GM12878 (cell line): ENCODE data around the gene RFT1. TPM values are rescaled to one million over a fixed set of nuclear protein-coding genes. Genes with fewer than 3 reads are reported as not detected.

ENCODE experiments used
- ATF3 ChIP-seq: IDR thresholded peaks from 2 replicates; pipeline ENCODE4 v1.6.1; 2011; ENCODE audit warnings: low read depth, mild to moderate bottlenecking, low read length, moderate library complexity, borderline replicate concordance; ENCODE audit errors: extremely low read depth
- ATF7 ChIP-seq: fragments of 450-650 bp; IDR thresholded peaks from 2 replicates; pipeline ENCODE4 v1.6.1; 2016; ENCODE audit warnings: low read depth, mild to moderate bottlenecking
- BCL11A ChIP-seq: IDR thresholded peaks from 2 replicates; pipeline ENCODE4 v1.6.1; 2011; ENCODE audit warnings: low read depth, low read length
- BCL3 ChIP-seq: IDR thresholded peaks from 2 replicates; pipeline ENCODE4 v1.6.1; 2011; ENCODE audit warnings: borderline replicate concordance, low read depth, mild to moderate bottlenecking, moderate library complexity, low read length; ENCODE audit not compliant: insufficient read depth, poor library complexity, severe bottlenecking
- CBFB ChIP-seq: IDR thresholded peaks from 2 replicates; pipeline ENCODE4 v1.6.1; 2016; ENCODE audit warnings: antibody characterized with exemption, low read depth
- CUX1 ChIP-seq: IDR thresholded peaks from 2 replicates; pipeline ENCODE4 v1.6.1; 2012; ENCODE audit warnings: improper control_type of control experiment, low read depth, low read length; ENCODE audit not compliant: insufficient replicate concordance
- EED ChIP-seq: sonication (generic); IDR thresholded peaks from 2 replicates; pipeline ENCODE4 v1.6.1; 2016; ENCODE audit warnings: antibody characterized with exemption, low read depth
- JUND ChIP-seq: IDR thresholded peaks from 2 replicates; pipeline ENCODE4 v1.6.1; 2012; ENCODE audit warnings: low read depth, mild to moderate bottlenecking, low read length, improper control_type of control experiment, moderate library complexity
- MYC ChIP-seq: IDR thresholded peaks from 2 replicates; pipeline ENCODE4 v1.6.1; 2011; ENCODE audit warnings: mild to moderate bottlenecking, low read length, moderate library complexity, inconsistent platforms; ENCODE audit not compliant: insufficient read depth, insufficient replicate concordance, insufficient read length, severe bottlenecking
- PAX8 ChIP-seq: fragments of 450-650 bp; IDR thresholded peaks from 2 replicates; pipeline ENCODE4 v1.6.1; 2017; ENCODE audit warnings: mild to moderate bottlenecking, moderate library complexity
- POLR2AphosphoS5 ChIP-seq: IDR thresholded peaks from 2 replicates; pipeline ENCODE4 v1.6.1; 2011; ENCODE audit warnings: mild to moderate bottlenecking, low read length, inconsistent platforms
- RFX5 ChIP-seq: IDR thresholded peaks from 2 replicates; pipeline ENCODE4 v1.6.1; 2011; ENCODE audit warnings: low read depth, low read length, improper control_type of control experiment
- SMAD5 ChIP-seq: IDR thresholded peaks from 2 replicates; pipeline ENCODE4 v1.6.1; 2016; ENCODE audit warnings: antibody characterized with exemption, low read depth
- SREBF1 ChIP-seq: IDR thresholded peaks from 2 replicates; pipeline ENCODE4 v1.6.1; 2012; ENCODE audit warnings: mild to moderate bottlenecking, low read length
- ZNF384 ChIP-seq: IDR thresholded peaks from 2 replicates; pipeline ENCODE4 v1.6.1; 2012; ENCODE audit warnings: low read depth, mild to moderate bottlenecking, low read length, improper control_type of control experiment, borderline replicate concordance
- polyA plus RNA-seq, 11 experiments: library from polyadenylated mRNA; depleted of rRNA in 4 of 11; unstranded in 6 of 11; stranded (reverse) in 5 of 11; fragments of >200 nt; fragmentation: Nextera tagmentation in 4 of 11; fragmentation: Illumina TruSeq in 1 of 11; extraction: Ambion mirVana in 4 of 11; extraction: Trizol in 1 of 11; gene quantifications; 1 replicate in 1 of 11; 2 replicates in 10 of 11; pipeline versions ENCODE4 v1.2.1 to v1.2.3, GENCODE V29; 2011 to 2016; ENCODE audit warnings: inconsistent platforms in 2 of 11, missing spikeins in 2 of 11, low read depth in 1 of 11
- total RNA-seq, 4 experiments: library from RNA; depleted of rRNA in 3 of 4; stranded (reverse); fragments of >200 nt in 3 of 4; fragmentation: Illumina TruSeq in 1 of 4; extraction: Trizol in 1 of 4; gene quantifications; 2 replicates each; pipeline versions ENCODE4 v1.2.1 to v1.2.3, GENCODE V29; 2013 to 2021
- TF ChIP-seq, protein P1 (sequence below): IDR thresholded peaks from 2 replicates; pipeline ENCODE4 v1.6.1; 2011; ENCODE audit warnings: borderline replicate concordance, low read depth, mild to moderate bottlenecking, moderate library complexity, mixed read lengths, low read length; ENCODE audit not compliant: insufficient read depth; ENCODE audit errors: extremely low read length
- TF ChIP-seq, protein P2 (sequence below): fragments of 450-650 bp; IDR thresholded peaks from 2 replicates; pipeline ENCODE4 v1.6.1; 2016; ENCODE audit warnings: mild to moderate bottlenecking, moderate library complexity, borderline replicate concordance

Gene RFT1
- total and polyA plus RNA-seq, 10 of the 15 experiments (the other 5 are each of a cell fraction or from before 2014, with no cell fraction given) = 16.6 to 75.1 (median 34.5) TPM

DNA sequence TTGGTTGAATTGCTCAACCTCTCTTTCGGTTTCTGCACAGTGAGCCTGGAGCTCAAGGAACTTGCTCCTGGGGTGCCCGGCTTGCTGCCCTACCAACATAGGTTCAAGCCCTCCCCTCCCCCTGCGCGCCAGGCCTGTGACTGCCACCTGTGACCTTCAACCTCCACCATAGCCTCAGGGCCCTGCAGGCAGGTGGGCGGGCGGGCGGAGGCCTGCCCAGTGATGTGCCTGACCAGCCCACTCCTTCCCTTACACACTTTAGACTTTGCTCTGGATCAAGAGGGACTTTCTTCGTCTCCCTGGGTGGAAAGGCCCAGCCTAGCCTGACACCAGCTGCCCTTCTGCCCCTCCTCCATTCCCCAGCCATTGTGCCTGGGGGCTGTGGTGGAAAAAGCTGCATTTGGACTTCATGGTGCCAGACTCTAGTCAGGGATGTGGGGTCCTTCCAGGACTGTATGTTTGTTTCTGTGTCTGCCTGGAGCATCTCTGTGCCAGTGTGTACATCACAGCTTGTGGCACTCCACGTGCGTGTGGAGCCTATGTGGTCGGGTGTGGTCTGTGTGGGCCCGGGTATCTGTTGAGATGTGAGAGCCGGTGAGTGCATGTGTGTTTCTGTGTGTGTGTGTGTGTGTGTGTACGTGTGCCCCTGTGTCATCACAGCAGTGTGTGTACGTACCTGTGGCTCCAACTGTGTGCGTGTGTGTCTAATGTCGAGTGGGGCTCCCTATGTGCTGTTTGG is 40.3 kb upstream of the RFT1 start (continued):
- TF ChIP-seq JUND = no peak
- TF ChIP-seq, protein P1, sequence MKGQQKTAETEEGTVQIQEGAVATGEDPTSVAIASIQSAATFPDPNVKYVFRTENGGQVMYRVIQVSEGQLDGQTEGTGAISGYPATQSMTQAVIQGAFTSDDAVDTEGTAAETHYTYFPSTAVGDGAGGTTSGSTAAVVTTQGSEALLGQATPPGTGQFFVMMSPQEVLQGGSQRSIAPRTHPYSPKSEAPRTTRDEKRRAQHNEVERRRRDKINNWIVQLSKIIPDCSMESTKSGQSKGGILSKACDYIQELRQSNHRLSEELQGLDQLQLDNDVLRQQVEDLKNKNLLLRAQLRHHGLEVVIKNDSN = no peak
- peak; percentile 42 for TF ChIP-seq EED
- TF ChIP-seq ATF7 = no peak; the same call in 1 of the 2 replicates
- TF ChIP-seq CUX1 = no peak
- no peak for TF ChIP-seq RFX5
- no peak for TF ChIP-seq ATF3
- no peak for TF ChIP-seq ZNF384
- TF ChIP-seq, protein P2, sequence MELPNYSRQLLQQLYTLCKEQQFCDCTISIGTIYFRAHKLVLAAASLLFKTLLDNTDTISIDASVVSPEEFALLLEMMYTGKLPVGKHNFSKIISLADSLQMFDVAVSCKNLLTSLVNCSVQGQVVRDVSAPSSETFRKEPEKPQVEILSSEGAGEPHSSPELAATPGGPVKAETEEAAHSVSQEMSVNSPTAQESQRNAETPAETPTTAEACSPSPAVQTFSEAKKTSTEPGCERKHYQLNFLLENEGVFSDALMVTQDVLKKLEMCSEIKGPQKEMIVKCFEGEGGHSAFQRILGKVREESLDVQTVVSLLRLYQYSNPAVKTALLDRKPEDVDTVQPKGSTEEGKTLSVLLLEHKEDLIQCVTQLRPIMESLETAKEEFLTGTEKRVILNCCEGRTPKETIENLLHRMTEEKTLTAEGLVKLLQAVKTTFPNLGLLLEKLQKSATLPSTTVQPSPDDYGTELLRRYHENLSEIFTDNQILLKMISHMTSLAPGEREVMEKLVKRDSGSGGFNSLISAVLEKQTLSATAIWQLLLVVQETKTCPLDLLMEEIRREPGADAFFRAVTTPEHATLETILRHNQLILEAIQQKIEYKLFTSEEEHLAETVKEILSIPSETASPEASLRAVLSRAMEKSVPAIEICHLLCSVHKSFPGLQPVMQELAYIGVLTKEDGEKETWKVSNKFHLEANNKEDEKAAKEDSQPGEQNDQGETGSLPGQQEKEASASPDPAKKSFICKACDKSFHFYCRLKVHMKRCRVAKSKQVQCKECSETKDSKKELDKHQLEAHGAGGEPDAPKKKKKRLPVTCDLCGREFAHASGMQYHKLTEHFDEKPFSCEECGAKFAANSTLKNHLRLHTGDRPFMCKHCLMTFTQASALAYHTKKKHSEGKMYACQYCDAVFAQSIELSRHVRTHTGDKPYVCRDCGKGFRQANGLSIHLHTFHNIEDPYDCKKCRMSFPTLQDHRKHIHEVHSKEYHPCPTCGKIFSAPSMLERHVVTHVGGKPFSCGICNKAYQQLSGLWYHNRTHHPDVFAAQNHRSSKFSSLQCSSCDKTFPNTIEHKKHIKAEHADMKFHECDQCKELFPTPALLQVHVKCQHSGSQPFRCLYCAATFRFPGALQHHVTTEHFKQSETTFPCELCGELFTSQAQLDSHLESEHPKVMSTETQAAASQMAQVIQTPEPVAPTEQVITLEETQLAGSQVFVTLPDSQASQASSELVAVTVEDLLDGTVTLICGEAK = no peak
- TF ChIP-seq BCL3 = peak; percentile 56
- TF ChIP-seq PAX8 = no peak
- TF ChIP-seq SREBF1 = no peak
- no peak; the same call in 1 of the 2 replicates for TF ChIP-seq CBFB
- no peak for TF ChIP-seq MYC
- TF ChIP-seq SMAD5 = no peak
- 0 out of 2 replicates have a peak, but pooled peaks have one; percentile 54 for TF ChIP-seq BCL11A
- TF ChIP-seq POLR2AphosphoS5 = peak; percentile 63
